ENCODE data around the gene VAV2.

The VAV2 gene

GRCh38 chr9:134010310-134011173, 18.4 kb upstream of the VAV2 start:
- peaks cover 3% of the 10 kb centered on the region for H3K9me3 Mint-ChIP-seq
- no peaks in the 10 kb centered on the region for H3K4me1 Mint-ChIP-seq (ENCODE audit: low read depth)
- no peak overlapping the region for H3K27ac Mint-ChIP-seq
- H3K4me3 Mint-ChIP-seq: no peak overlapping the region
- peaks cover 6% of the 10 kb centered on the region for H3K27me3 Mint-ChIP-seq
- no peaks in the 10 kb centered on the region for H3K36me3 Mint-ChIP-seq (ENCODE audit: low read depth)

GRCh38 chr9:134007571-134007970, 15.4 kb upstream of the VAV2 start:
- Mint-ChIP-seq H3K4me1 (ENCODE audit: low read depth) (no peaks in the 10 kb centered on the region), H3K27ac (no peak overlapping the region), H3K4me3 (no peak overlapping the region), H3K36me3 (ENCODE audit: low read depth) (no peaks in the 10 kb centered on the region), H3K9me3 (no peaks in the 10 kb centered on the region), H3K27me3 (peaks cover 10% of the 10 kb centered on the region)

GRCh38 chr9:134007150-134007549, 15.0 kb upstream of the VAV2 start:
- no peak overlapping the region for H3K27ac Mint-ChIP-seq

GRCh38 chr9:134005381-134005780, 13.3 kb upstream of the VAV2 start:
- H3K4me3 Mint-ChIP-seq: no peak overlapping the region
- no peaks in the 10 kb centered on the region for H3K36me3 Mint-ChIP-seq (ENCODE audit: low read depth)
- no peak overlapping the region for H3K27ac Mint-ChIP-seq
- H3K9me3 Mint-ChIP-seq: no peaks in the 10 kb centered on the region
- peaks cover 10% of the 10 kb centered on the region for H3K27me3 Mint-ChIP-seq
- no peaks in the 10 kb centered on the region for H3K4me1 Mint-ChIP-seq (ENCODE audit: low read depth)

More at GRCh38 chr9:134007150-134007549, 15.0 kb upstream of the VAV2 start:
- no peak overlapping the region for H3K4me3 Mint-ChIP-seq
- peaks cover 10% of the 10 kb centered on the region for H3K27me3 Mint-ChIP-seq
- H3K9me3 Mint-ChIP-seq: no peaks in the 10 kb centered on the region
- H3K36me3 Mint-ChIP-seq (ENCODE audit: low read depth): no peaks in the 10 kb centered on the region
- no peaks in the 10 kb centered on the region for H3K4me1 Mint-ChIP-seq (ENCODE audit: low read depth)

GRCh38 chr9:134004881-134005280, 12.8 kb upstream of the VAV2 start:
- no peaks in the 10 kb centered on the region for H3K36me3 Mint-ChIP-seq (ENCODE audit: low read depth)
- H3K27ac Mint-ChIP-seq: no peak overlapping the region
- H3K27me3 Mint-ChIP-seq: peaks cover 10% of the 10 kb centered on the region
- no peaks in the 10 kb centered on the region for H3K9me3 Mint-ChIP-seq
- no peak overlapping the region for H3K4me3 Mint-ChIP-seq
- H3K4me1 Mint-ChIP-seq (ENCODE audit: low read depth): no peaks in the 10 kb centered on the region

- no peak overlapping the region for H3K27ac Mint-ChIP-seq
- H3K4me3 Mint-ChIP-seq: no peak overlapping the region
- no peaks in the 10 kb centered on the region for H3K36me3 Mint-ChIP-seq (ENCODE audit: low read depth)
- no peaks in the 10 kb centered on the region for H3K9me3 Mint-ChIP-seq
- peaks cover 10% of the 10 kb centered on the region for H3K27me3 Mint-ChIP-seq
- H3K4me1 Mint-ChIP-seq (ENCODE audit: low read depth): no peaks in the 10 kb centered on the region
These were observed 12.2 kb upstream of the VAV2 start for GRCh38 chr9:134004131-134004873.

- no peaks in the 10 kb centered on the region for H3K4me1 Mint-ChIP-seq (ENCODE audit: low read depth)
- no peak overlapping the region for H3K4me3 Mint-ChIP-seq
These were observed 11.1 kb upstream of the VAV2 start for GRCh38 chr9:134003237-134003636.

GRCh38 chr9:134002796-134003195, 10.7 kb upstream of the VAV2 start:
- Mint-ChIP-seq H3K36me3 (ENCODE audit: low read depth) (no peaks in the 10 kb centered on the region), H3K4me1 (ENCODE audit: low read depth) (no peaks in the 10 kb centered on the region), H3K4me3 (no peak overlapping the region), H3K27ac (no peak overlapping the region), H3K9me3 (no peaks in the 10 kb centered on the region), H3K27me3 (peaks cover 10% of the 10 kb centered on the region)

More at GRCh38 chr9:134003237-134003636, 11.1 kb upstream of the VAV2 start:
- Mint-ChIP-seq H3K27ac (no peak overlapping the region), H3K9me3 (no peaks in the 10 kb centered on the region), H3K27me3 (peaks cover 10% of the 10 kb centered on the region), H3K36me3 (ENCODE audit: low read depth) (no peaks in the 10 kb centered on the region)

- Mint-ChIP-seq H3K27me3 (peaks cover 4% of the 10 kb centered on the region), H3K27ac (no peak overlapping the region), H3K4me3 (no peak overlapping the region)
These were observed 7.7 kb upstream of the VAV2 start for GRCh38 chr9:133999851-134000265.

GRCh38 chr9:133998915-133999595, 6.9 kb upstream of the VAV2 start:
- H3K4me1 Mint-ChIP-seq (ENCODE audit: low read depth): peaks cover 4% of the 10 kb centered on the region

More at GRCh38 chr9:133999851-134000265, 7.7 kb upstream of the VAV2 start:
- Mint-ChIP-seq H3K9me3 (no peaks in the 10 kb centered on the region), H3K36me3 (ENCODE audit: low read depth) (no peaks in the 10 kb centered on the region), H3K4me1 (ENCODE audit: low read depth) (no peaks in the 10 kb centered on the region)

GRCh38 chr9:133997584-133997983, 5.5 kb upstream of the VAV2 start:
- no peak overlapping the region for H3K4me3 Mint-ChIP-seq
- no peaks in the 10 kb centered on the region for H3K27me3 Mint-ChIP-seq
- H3K4me1 Mint-ChIP-seq (ENCODE audit: low read depth): peaks cover 7% of the 10 kb centered on the region
- no peaks in the 10 kb centered on the region for H3K36me3 Mint-ChIP-seq (ENCODE audit: low read depth)
- H3K27ac Mint-ChIP-seq: no peak overlapping the region
- H3K9me3 Mint-ChIP-seq: no peaks in the 10 kb centered on the region

More at GRCh38 chr9:133998915-133999595, 6.9 kb upstream of the VAV2 start:
- H3K4me3 Mint-ChIP-seq: no peak overlapping the region
- no peak overlapping the region for H3K27ac Mint-ChIP-seq
- peaks cover 4% of the 10 kb centered on the region for H3K27me3 Mint-ChIP-seq
- no peaks in the 10 kb centered on the region for H3K9me3 Mint-ChIP-seq
- H3K36me3 Mint-ChIP-seq (ENCODE audit: low read depth): no peaks in the 10 kb centered on the region

GRCh38 chr9:133996531-133997520, 4.7 kb upstream of the VAV2 start:
- no peak overlapping the region for H3K27ac Mint-ChIP-seq
- no peak overlapping the region for H3K4me3 Mint-ChIP-seq
- no peaks in the 10 kb centered on the region for H3K36me3 Mint-ChIP-seq (ENCODE audit: low read depth)
- no peaks in the 10 kb centered on the region for H3K27me3 Mint-ChIP-seq
- peaks cover 7% of the 10 kb centered on the region for H3K4me1 Mint-ChIP-seq (ENCODE audit: low read depth)
- H3K9me3 Mint-ChIP-seq: no peaks in the 10 kb centered on the region

- Mint-ChIP-seq H3K9me3 (no peaks in the 10 kb centered on the region), H3K27me3 (no peaks in the 10 kb centered on the region), H3K36me3 (ENCODE audit: low read depth) (no peaks in the 10 kb centered on the region), H3K4me1 (ENCODE audit: low read depth) (peaks cover 7% of the 10 kb centered on the region), H3K27ac (no peak overlapping the region), H3K4me3 (no peak overlapping the region)
These were observed 3.1 kb upstream of the VAV2 start for GRCh38 chr9:133995012-133995896.

Data from stimulated activated naive CD8-positive, alpha-beta T cell treated with anti-CD3 and anti-CD28 coated beads, Interleukin-15, Interleukin-2, amounts not matched to agents 100 ng/mL and 50 ng/mL, for 24 hours (primary cell).